Measurements from ENCODE around the gene MRPL36.

Gene MRPL36

DNA sequence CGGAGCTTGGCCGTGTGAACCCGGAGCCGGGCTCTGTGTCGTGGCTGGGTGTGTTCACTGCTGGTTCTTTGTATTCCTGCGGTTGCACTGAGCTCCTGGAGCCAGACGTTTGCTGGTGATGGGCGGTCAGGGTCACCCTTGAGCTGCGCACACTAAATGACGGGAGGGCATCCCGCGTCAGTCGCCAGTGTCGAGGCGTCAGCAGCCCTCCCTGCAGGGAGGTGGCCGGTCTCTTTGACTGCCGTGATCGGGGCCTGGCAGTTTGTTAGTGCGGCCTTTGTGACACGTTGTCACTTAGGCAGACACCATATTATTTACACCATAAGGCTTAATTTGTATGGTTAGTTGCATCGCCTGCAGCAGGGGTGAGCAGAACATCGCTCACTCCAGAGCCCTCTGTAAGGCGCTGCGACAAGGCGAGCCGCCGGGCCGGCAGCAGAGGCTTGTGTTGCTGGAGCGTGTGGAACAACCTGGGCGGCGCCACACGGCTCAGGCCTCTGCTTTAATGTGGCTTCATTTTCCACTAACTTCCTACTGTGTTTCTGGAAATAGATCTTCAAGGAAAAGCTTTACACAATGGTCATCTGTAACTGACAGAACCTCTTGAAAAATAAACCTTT is 9.9 kb upstream of the MRPL36 start:
- no peak for DNase-seq (ENCODE audit: low read depth)
- no peak overlapping the region for H3K4me3 ChIP-seq (ENCODE audit: low read length)
- TF ChIP-seq CTCF (conservative IDR thresholded peaks at IDR 0.05; ENCODE audit: low read length), result no peak

DNA sequence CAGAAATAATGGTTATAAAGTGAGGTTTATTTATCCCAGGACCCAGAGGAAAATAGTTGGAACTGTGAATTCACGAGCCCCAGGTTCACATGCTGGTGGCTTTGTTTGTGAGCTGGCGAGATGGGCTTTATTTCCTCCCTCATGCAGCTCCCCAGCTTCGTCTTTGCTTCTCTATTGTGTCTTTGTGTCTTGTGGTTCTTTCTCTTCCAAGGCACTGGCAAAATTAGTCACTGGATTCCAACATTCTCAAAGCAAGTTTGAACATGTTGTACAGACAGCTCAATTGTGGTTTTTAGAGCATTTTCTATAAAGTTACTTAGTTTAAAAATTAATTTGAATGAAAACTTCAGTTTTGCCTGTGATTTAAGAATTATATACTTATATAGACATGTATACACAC is 8.8 kb upstream of the MRPL36 start:
- H3K4me3 ChIP-seq (ENCODE audit: low read length), result no peak overlapping the region
- peak; percentile 39 for DNase-seq (ENCODE audit: low read depth)
- TF ChIP-seq CTCF (conservative IDR thresholded peaks at IDR 0.05; ENCODE audit: low read length), result no peak

GRCh38 chr5:1807451-1808185 is 8.0 kb upstream of the MRPL36 start:
- no peak for DNase-seq (ENCODE audit: low read depth)
- no peak overlapping the region for H3K4me3 ChIP-seq (ENCODE audit: low read length)
- no peak for TF ChIP-seq CTCF (conservative IDR thresholded peaks at IDR 0.05; ENCODE audit: low read length)

DNA sequence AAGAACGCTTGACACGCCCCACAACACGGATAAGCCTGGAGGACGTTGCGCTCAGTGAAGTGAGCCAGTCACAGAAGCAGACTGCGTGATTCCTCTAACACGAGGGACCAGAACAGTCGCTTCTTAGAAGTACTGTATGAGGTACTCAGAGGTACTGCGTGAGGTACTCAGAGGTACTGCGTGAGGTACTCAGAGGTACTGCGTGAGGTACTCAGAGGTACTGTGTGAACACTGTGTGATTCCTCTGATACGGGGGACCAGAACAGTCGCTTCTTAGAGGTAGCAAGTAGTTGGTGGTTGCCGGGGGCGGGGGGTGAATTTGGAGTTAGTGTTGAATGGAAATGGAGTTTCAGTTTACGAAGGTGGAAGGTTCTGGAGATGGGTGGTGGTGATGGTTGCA is 7.3 kb upstream of the MRPL36 start:
- no peak overlapping the region for H3K4me3 ChIP-seq (ENCODE audit: low read length)
- TF ChIP-seq CTCF (conservative IDR thresholded peaks at IDR 0.05; ENCODE audit: low read length), result no peak
- DNase-seq (ENCODE audit: low read depth), result no peak

DNA sequence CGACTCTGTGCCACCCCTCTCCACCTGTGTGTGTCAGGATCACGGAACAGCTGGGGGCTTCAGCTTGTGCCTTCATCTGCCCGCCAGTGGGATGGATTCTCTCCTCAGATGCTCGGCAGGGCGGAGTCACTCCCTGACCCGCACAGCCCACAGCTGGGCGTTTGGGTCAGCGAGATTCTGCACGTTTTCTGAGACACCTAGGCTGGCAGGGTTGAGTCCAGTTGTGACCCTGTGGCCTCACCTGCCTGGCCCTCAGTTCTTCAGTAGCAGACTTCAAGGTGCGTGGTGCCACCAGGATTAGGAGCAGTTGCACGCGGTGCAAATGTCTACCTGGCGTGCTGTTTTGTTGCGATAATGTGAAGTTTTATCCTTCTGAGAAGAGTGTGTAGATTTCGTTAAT is 6.6 kb upstream of the MRPL36 start:
- no peak overlapping the region for H3K4me3 ChIP-seq (ENCODE audit: low read length)
- no peak for TF ChIP-seq CTCF (conservative IDR thresholded peaks at IDR 0.05; ENCODE audit: low read length)
- no peak for DNase-seq (ENCODE audit: low read depth)

GRCh38 chr5:1805736-1806135 is 6.1 kb upstream of the MRPL36 start:
- no peak for TF ChIP-seq CTCF (conservative IDR thresholded peaks at IDR 0.05; ENCODE audit: low read length)
- no peak overlapping the region for H3K4me3 ChIP-seq (ENCODE audit: low read length)
- DNase-seq (ENCODE audit: low read depth), result no peak

- no peak for TF ChIP-seq CTCF (conservative IDR thresholded peaks at IDR 0.05; ENCODE audit: low read length)
- no peak overlapping the region for H3K4me3 ChIP-seq (ENCODE audit: low read length)
- DNase-seq (ENCODE audit: low read depth), result no peak
Measured at GRCh38 chr5:1805326-1805725, 5.7 kb upstream of the MRPL36 start.
